Progenitor cell of endocrine pancreas (in vitro differentiated cells): ENCODE measurements around the gene LEMD1. TPM values are rescaled to one million over a fixed set of nuclear protein-coding genes. Genes with fewer than 3 reads are reported as not detected.
"Not testable (repeated sequence)": the region's sequence is repeated elsewhere in the genome, so short reads cannot be mapped to it uniquely, and the experiment has no call there.

ENCODE experiments used
- DNase-seq: peaks from one replicate; pipeline ENCODE4 v3.0.0; 2021; ENCODE audit warnings: low spot score; ENCODE audit not compliant: unreplicated experiment
- H3K27ac Mint-ChIP-seq: 2 replicates; pipeline ENCODE4 v1.8.0; 2021; ENCODE audit warnings: mild to moderate bottlenecking, moderate library complexity, mixed read lengths
- H3K27me3 Mint-ChIP-seq: 2 replicates; pipeline ENCODE4 v1.8.0; 2021; ENCODE audit warnings: mixed read lengths
- H3K36me3 Mint-ChIP-seq: 2 replicates; pipeline ENCODE4 v1.8.0; 2022; ENCODE audit warnings: mixed read lengths; ENCODE audit not compliant: insufficient read depth
- H3K4me1 Mint-ChIP-seq: 2 replicates; pipeline ENCODE4 v1.8.0; 2021; ENCODE audit warnings: low read depth, mixed read lengths
- H3K4me3 Mint-ChIP-seq: 2 replicates; pipeline ENCODE4 v1.8.0; 2021; ENCODE audit warnings: low read depth, mild to moderate bottlenecking, moderate library complexity, mixed read lengths
- H3K9me3 Mint-ChIP-seq: 2 replicates; pipeline ENCODE4 v1.8.0; 2021; ENCODE audit warnings: low read depth, mixed read lengths
- total RNA-seq: library from RNA; stranded (reverse); gene quantifications from 2 replicates; pipeline ENCODE4 v1.2.1, GENCODE V29; 2021
- TF ChIP-seq, protein P1 (sequence below): fragments of 200-600 bp; sonication (generic); IDR thresholded peaks from one replicate; pipeline ENCODE4 v1.5.0; 2021; ENCODE audit warnings: antibody characterized with exemption, mild to moderate bottlenecking; ENCODE audit not compliant: unreplicated experiment

Gene LEMD1
- total RNA-seq, 1 donor from 2014 or later: 13.9 TPM

DNA sequence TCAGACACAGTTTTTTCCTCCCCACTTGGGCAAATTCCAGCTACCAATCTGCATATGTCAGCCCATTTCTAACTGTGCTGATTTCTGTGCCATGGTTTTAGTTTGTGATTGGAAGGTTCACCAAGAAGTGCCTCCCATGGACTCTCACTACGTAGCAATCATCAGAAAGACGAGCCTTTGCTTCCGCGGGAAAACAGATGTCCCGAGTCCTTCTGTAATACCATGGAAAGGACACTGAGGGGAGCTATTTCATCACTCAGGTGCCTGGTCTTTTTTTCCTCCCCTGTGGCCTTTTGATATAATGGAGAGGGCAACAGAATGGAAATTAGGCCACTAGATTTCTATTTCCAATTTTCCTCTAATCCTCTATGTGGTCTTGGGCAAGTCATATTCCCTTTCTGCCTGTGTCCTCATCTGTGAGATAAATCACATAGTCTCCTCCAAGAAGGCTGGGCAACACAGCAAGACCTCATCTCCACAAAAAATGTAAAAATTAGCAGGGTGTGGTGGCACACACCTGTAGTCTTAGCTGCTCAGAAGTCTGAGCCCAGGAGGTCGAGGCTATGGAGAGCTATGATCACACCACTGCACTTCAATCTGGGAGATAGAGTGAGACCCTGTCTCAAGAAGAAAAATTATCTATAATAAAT lies 24.8 kb downstream of the LEMD1 start:
- Mint-ChIP-seq H3K9me3 (no peaks in the 10 kb centered on the region), H3K27ac (no peak overlapping the region), H3K36me3 (no peaks in the 10 kb centered on the region), H3K4me3 (no peak overlapping the region), H3K27me3 (peaks cover 6% of the 10 kb centered on the region), H3K4me1 (no peaks in the 10 kb centered on the region)
- TF ChIP-seq, protein P1, sequence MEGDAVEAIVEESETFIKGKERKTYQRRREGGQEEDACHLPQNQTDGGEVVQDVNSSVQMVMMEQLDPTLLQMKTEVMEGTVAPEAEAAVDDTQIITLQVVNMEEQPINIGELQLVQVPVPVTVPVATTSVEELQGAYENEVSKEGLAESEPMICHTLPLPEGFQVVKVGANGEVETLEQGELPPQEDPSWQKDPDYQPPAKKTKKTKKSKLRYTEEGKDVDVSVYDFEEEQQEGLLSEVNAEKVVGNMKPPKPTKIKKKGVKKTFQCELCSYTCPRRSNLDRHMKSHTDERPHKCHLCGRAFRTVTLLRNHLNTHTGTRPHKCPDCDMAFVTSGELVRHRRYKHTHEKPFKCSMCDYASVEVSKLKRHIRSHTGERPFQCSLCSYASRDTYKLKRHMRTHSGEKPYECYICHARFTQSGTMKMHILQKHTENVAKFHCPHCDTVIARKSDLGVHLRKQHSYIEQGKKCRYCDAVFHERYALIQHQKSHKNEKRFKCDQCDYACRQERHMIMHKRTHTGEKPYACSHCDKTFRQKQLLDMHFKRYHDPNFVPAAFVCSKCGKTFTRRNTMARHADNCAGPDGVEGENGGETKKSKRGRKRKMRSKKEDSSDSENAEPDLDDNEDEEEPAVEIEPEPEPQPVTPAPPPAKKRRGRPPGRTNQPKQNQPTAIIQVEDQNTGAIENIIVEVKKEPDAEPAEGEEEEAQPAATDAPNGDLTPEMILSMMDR: peak; percentile 83
- no peak for DNase-seq

DNA sequence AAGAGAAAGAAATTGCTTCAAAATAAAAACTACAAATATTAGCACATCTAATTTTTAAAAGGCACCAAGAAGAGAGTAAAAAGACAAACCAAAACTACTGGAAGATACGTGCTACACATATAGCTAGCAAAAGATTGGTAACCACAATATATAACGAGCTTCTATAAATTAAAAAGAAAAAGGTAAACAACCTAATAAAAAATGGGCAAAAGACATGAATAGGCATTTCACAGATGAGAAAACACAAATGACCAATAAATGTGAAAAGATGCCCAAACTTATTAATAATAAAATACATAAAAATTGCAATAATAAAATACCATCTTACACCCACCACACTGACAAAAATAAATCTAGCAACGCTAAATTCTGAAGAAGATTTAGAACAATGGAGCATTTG lies 26.2 kb downstream of the LEMD1 start:
- TF ChIP-seq, protein P1: no peak
- Mint-ChIP-seq H3K36me3 (no peaks in the 10 kb centered on the region), H3K4me1 (no peaks in the 10 kb centered on the region), H3K4me3 (no peak overlapping the region), H3K27me3 (peaks cover 8% of the 10 kb centered on the region), H3K27ac (no peak overlapping the region), H3K9me3 (no peaks in the 10 kb centered on the region)
- no peak for DNase-seq

DNA sequence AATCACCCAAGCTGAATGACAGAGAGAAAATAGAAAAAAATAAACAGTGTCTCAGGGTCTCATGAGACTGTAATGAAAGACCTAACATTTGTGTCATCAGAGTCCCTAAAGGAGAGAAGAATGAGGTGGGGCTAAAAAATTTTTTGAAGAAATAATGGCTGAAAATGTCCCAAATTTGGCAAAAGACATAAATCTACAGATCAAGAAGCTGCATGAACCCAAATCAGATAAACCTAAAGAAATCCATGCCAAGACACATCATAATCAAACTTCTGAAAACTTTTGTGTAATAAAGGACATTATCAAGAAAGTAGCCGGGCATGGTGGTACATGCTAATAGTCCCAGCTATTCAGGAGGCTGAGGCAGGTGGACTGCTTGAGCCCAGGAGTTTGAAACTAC lies 29.2 kb downstream of the LEMD1 start:
- no peak for DNase-seq
- Mint-ChIP-seq H3K27ac (no peak overlapping the region), H3K4me1 (no peaks in the 10 kb centered on the region), H3K27me3 (peaks cover 8% of the 10 kb centered on the region), H3K9me3 (no peaks in the 10 kb centered on the region), H3K36me3 (no peaks in the 10 kb centered on the region), H3K4me3 (no peak overlapping the region)
- TF ChIP-seq, protein P1: no peak

DNA sequence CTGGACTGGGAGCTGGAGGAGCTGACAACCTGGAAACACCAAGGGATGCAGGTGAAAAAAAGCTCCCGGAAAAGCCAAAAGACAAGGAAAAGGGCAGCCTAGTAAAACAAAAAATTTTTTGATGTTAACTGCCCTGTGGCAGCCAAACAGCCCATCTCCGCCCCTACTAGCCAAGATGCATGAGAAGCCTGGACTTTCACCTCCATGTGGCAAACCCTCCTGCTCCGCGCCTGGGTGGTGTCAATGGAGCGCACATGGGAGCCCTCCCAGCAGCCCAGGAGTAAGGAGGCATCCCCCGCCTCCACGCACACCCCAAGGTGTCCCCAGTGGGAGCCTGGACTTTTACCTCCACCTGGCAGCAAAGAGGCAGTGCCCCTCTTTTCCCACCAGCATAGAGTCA lies 30.5 kb downstream of the LEMD1 start:
- H3K4me3 Mint-ChIP-seq: no peak overlapping the region
- no peaks in the 10 kb centered on the region for H3K4me1 Mint-ChIP-seq
- no peak overlapping the region for H3K27ac Mint-ChIP-seq
- H3K9me3 Mint-ChIP-seq: no peaks in the 10 kb centered on the region
- TF ChIP-seq, protein P1: no peak
- no peak for DNase-seq
- peaks cover 3% of the 10 kb centered on the region for H3K27me3 Mint-ChIP-seq
- no peaks in the 10 kb centered on the region for H3K36me3 Mint-ChIP-seq

DNA sequence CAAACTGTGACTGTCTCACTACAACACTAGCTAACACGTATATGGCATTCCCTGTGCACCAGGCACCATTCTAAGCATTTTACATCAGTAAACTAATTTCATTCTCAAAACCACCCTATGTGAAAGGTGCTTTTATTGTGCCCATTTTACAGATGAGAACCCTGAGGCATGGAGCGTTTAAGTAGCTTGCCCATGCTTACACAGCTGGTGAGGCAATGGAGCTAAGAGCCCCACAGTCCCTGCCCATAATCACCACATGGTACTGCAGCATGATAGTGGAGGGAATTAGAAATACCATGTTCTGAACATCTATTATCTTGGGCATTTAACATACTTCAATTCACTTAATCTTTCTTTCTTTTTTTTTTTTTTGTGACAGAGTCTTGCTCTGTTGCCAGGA lies 34.0 kb downstream of the LEMD1 start:
- Mint-ChIP-seq H3K9me3 (no peaks in the 10 kb centered on the region), H3K27ac (no peak overlapping the region), H3K4me1 (no peaks in the 10 kb centered on the region), H3K27me3 (peaks cover 8% of the 10 kb centered on the region), H3K4me3 (no peak overlapping the region), H3K36me3 (no peaks in the 10 kb centered on the region)
- TF ChIP-seq, protein P1: no peak
- DNase-seq: no peak

DNA sequence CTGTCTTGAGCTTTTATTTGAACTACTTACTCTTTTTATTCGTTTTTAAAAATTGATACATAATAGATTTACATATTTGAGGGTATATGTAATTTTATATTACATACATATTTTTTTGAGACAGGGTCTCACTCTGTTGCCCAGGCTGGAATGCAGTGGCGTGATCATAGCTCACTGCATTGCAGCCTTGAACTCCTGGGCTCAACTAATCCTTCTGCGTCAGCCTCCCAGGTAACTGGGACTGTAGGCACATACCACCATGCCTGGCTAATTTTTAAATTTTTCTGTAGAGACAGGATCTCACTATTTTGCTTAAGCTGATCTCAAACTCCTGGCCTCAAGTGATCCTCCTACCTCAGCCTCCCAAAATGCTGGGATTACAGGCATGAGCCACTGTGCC lies 38.9 kb downstream of the LEMD1 start:
- peaks cover 11% of the 10 kb centered on the region for H3K27me3 Mint-ChIP-seq
- H3K27ac Mint-ChIP-seq, H3K4me3 Mint-ChIP-seq, DNase-seq, H3K4me1 Mint-ChIP-seq, H3K36me3 Mint-ChIP-seq, H3K9me3 Mint-ChIP-seq: not testable (repeated sequence)
